AG09319 (cell line): ENCODE data around the gene PRR32.

Experiments used
- DNase-seq: peaks from one replicate; pipeline ENCODE4 v3.0.0-alpha.2; 2010; ENCODE audit warnings: low read depth; ENCODE audit errors: extremely low read depth
- CTCF ChIP-seq: IDR thresholded peaks from 2 replicates; pipeline ENCODE4 v1.5.1; 2011; ENCODE audit warnings: low read depth, mild to moderate bottlenecking, inconsistent platforms, low read length, moderate library complexity

PRR32 gene

GRCh38 chrX:126824338-126825007, 4.9 kb downstream of the PRR32 start:
- DNase-seq, result no peak
- no peak for TF ChIP-seq CTCF

GRCh38 chrX:126825566-126826193, 6.2 kb downstream of the PRR32 start:
- DNase-seq, result no peak
- no peak for TF ChIP-seq CTCF

GRCh38 chrX:126836186-126836585, 16.7 kb downstream of the PRR32 start:
- no peak for TF ChIP-seq CTCF
- DNase-seq, result no peak

GRCh38 chrX:126847143-126847542, 27.6 kb downstream of the PRR32 start:
- no peak for TF ChIP-seq CTCF
- DNase-seq, result no peak

GRCh38 chrX:126855839-126856524, 36.5 kb downstream of the PRR32 start:
- no peak for DNase-seq
- TF ChIP-seq CTCF, result no peak
